ENCODE measurements around the gene DHRS12.
"Not testable (repeated sequence)": the region's sequence is repeated elsewhere in the genome, so short reads cannot be mapped to it uniquely, and the experiment has no call there.

DHRS12 gene

DNA sequence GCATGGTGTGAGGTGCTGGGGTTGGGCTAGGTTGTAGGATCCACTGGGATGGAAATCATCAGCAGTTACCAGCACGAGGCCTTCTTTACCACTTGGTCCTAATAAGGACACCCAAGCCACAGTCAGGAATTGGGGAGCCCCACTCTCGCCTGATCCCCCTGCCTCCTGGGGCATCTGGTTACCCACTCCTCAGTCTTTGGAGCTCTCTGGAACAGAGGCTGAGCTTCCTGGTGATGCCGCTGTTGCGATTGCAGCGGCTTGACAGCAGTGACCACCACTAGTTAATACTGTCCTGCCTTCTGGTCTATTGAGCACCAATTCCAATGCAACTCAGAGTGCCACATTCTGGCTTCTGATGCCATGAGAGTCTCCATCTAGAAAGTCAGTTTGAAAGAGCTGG, 27.6 kb upstream of the DHRS12 start:
- H3K27ac ChIP-seq = no peak overlapping the region
- H3K4me3 ChIP-seq = no peak overlapping the region
- no peak overlapping the region for H3K9ac ChIP-seq (ENCODE audit: insufficient read length)
- H3K36me3 ChIP-seq (ENCODE audit: insufficient read depth, low read length) = no peaks in the 10 kb centered on the region
- TF ChIP-seq FOXP2 (optimal IDR thresholded peaks at IDR 0.05; ENCODE audit: control extremely low read depth, extremely low read length, insufficient read depth) = no peak
- no peak for TF ChIP-seq EZH2 (IDR thresholded peaks at IDR 0.05)
- no peak for TF ChIP-seq POLR2AphosphoS5 (IDR thresholded peaks at IDR 0.05; ENCODE audit: borderline replicate concordance, low read depth, low read length)
- no peaks in the 10 kb centered on the region for H3K9me3 ChIP-seq (ENCODE audit: low read depth, low read length)
- DNase-seq (ENCODE audit: low read depth, low spot score) = no peak

- Histone ChIP-seq H3K9me3 (ENCODE audit: low read depth, low read length) (no peaks in the 10 kb centered on the region), H3K4me3 (no peak overlapping the region), H3K9ac (ENCODE audit: insufficient read length) (no peak overlapping the region), H3K27ac (no peak overlapping the region), H3K36me3 (ENCODE audit: insufficient read depth, low read length) (no peaks in the 10 kb centered on the region)
- DNase-seq (ENCODE audit: low read depth, low spot score) = no peak
- TF ChIP-seq FOXP2 (optimal IDR thresholded peaks at IDR 0.05; ENCODE audit: control extremely low read depth, extremely low read length, insufficient read depth) = no peak
- no peak for TF ChIP-seq EZH2 (IDR thresholded peaks at IDR 0.05)
- no peak for TF ChIP-seq POLR2AphosphoS5 (IDR thresholded peaks at IDR 0.05; ENCODE audit: borderline replicate concordance, low read depth, low read length)
These were observed 25.6 kb upstream of the DHRS12 start for GRCh38 chr13:51829568-51829899.

DNA sequence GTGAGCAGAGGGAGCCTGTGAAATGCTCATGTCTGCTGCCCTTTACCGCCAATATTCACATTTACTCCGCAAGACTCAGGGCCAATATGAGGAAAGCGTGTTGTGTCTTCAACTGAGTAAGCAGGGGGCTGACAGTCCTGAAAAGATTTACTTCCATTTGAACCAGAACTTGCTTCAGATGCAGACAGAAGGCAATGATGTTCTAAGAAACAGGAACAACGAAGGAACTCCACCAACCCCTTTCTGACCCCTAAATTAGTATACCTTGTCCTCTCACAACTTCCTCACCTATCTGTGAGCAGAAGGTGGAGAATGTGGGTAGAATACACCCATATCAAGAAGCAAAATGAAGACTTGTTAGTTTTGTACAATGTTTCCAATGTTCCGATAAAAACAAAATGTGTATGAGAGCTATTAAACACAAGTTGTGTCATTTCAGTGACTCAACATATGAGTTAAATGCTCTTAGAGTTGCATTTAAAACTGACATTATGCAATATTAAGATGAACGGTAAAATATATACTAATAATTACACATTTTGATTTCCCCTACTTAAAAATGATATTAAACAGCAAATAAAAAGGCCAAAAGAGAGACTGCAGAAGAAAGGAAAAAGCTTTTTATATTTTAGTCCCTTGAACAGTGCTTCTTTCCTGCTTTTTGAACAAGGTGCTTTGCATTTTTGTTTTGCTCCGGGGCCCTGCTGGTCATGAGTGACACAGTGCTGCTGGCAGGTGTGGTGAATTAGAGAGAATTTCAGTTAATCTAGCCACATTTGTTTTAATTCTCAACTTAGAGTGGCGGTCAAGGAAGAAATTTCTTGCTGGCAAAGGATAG, 25.0 kb upstream of the DHRS12 start:
- Histone ChIP-seq H3K9ac (ENCODE audit: insufficient read length) (no peak overlapping the region), H3K36me3 (ENCODE audit: insufficient read depth, low read length) (no peaks in the 10 kb centered on the region), H3K4me3 (no peak overlapping the region), H3K9me3 (ENCODE audit: low read depth, low read length) (no peaks in the 10 kb centered on the region), H3K27ac (no peak overlapping the region)
- no peak for TF ChIP-seq EZH2 (IDR thresholded peaks at IDR 0.05)
- no peak for TF ChIP-seq POLR2AphosphoS5 (IDR thresholded peaks at IDR 0.05; ENCODE audit: borderline replicate concordance, low read depth, low read length)
- no peak for DNase-seq (ENCODE audit: low read depth, low spot score)

DNA sequence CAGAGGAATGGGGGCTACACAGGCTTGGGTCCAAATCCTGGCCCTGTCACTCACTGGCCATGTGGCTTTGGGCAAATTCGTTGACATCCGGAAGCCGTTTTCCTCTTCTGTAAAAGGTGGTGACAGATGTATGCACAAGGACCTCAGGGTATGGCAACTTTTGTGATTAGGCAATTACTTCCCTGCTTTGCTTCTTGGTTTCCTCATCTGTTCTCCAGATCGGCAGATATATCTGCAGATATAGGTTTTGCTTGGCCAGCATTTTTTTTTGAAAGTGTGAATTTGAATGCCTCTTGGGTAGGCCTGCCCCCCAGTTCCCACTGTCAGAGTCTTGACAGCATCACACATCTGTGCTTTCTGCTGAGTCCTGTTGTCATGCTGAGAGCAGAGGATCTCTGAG, 23.3 kb upstream of the DHRS12 start:
- H3K9ac ChIP-seq (ENCODE audit: insufficient read length) = no peak overlapping the region
- no peaks in the 10 kb centered on the region for H3K9me3 ChIP-seq (ENCODE audit: low read depth, low read length)
- DNase-seq (ENCODE audit: low read depth, low spot score) = no peak
- H3K4me3 ChIP-seq = peak overlapping the region; percentile 37; the same call in 1 of the 2 replicates
- peak overlapping the region; percentile 87 for H3K27ac ChIP-seq
- H3K36me3 ChIP-seq (ENCODE audit: insufficient read depth, low read length) = no peaks in the 10 kb centered on the region
- no peak for TF ChIP-seq EZH2 (IDR thresholded peaks at IDR 0.05)
- TF ChIP-seq FOXP2 (optimal IDR thresholded peaks at IDR 0.05; ENCODE audit: control extremely low read depth, extremely low read length, insufficient read depth) = peak; percentile 56
- TF ChIP-seq POLR2AphosphoS5 (IDR thresholded peaks at IDR 0.05; ENCODE audit: borderline replicate concordance, low read depth, low read length) = peak; percentile 43; the same call in 1 of the 2 replicates

- peak overlapping the region; percentile 37; the same call in 1 of the 2 replicates for H3K4me3 ChIP-seq
- no peak for DNase-seq (ENCODE audit: low read depth, low spot score)
- H3K9ac ChIP-seq (ENCODE audit: insufficient read length) = no peak overlapping the region
- TF ChIP-seq EZH2 (IDR thresholded peaks at IDR 0.05) (no peak), POLR2AphosphoS5 (IDR thresholded peaks at IDR 0.05; ENCODE audit: borderline replicate concordance, low read depth, low read length) (no peak), FOXP2 (optimal IDR thresholded peaks at IDR 0.05; ENCODE audit: control extremely low read depth, extremely low read length, insufficient read depth) (no peak)
- peak overlapping the region; percentile 87 for H3K27ac ChIP-seq
- H3K9me3 ChIP-seq (ENCODE audit: low read depth, low read length) = no peaks in the 10 kb centered on the region
- no peaks in the 10 kb centered on the region for H3K36me3 ChIP-seq (ENCODE audit: insufficient read depth, low read length)
These were observed 22.6 kb upstream of the DHRS12 start for GRCh38 chr13:51826606-51827005.

DNA sequence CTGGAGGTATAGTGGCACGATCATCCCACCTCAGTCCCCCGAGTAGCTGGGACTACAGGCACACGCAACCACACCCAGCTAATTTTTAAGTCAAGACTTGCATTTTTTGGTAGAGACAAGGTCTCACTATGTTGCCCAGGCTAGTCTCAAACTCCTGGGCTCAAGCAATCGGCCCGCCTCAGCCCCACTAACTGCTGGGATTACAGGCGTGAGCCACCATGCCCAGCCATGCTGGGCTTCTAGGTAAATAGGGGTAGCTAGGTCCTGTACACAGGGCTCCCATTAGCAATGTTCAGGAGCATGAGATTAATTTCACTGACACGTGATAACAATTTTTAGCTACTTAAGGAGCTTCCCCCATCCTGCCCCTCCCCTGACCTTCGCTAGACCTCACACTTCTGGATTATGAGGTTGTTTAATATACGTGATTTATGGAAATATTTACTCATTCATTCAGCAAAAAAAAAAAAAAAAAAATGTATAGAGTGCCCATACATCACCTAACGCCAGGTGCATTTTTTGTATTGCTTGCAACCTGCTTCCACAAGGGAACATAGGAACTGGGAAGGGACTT, 21.8 kb upstream of the DHRS12 start:
- Histone ChIP-seq H3K27ac (no peak overlapping the region), H3K36me3 (ENCODE audit: insufficient read depth, low read length) (no peaks in the 10 kb centered on the region), H3K4me3 (no peak overlapping the region), H3K9ac (ENCODE audit: insufficient read length) (no peak overlapping the region), H3K9me3 (ENCODE audit: low read depth, low read length) (no peaks in the 10 kb centered on the region)
- no peak for TF ChIP-seq POLR2AphosphoS5 (IDR thresholded peaks at IDR 0.05; ENCODE audit: borderline replicate concordance, low read depth, low read length)
- no peak for TF ChIP-seq EZH2 (IDR thresholded peaks at IDR 0.05)
- no peak for TF ChIP-seq FOXP2 (optimal IDR thresholded peaks at IDR 0.05; ENCODE audit: control extremely low read depth, extremely low read length, insufficient read depth)
- DNase-seq (ENCODE audit: low read depth, low spot score) = no peak

DNA sequence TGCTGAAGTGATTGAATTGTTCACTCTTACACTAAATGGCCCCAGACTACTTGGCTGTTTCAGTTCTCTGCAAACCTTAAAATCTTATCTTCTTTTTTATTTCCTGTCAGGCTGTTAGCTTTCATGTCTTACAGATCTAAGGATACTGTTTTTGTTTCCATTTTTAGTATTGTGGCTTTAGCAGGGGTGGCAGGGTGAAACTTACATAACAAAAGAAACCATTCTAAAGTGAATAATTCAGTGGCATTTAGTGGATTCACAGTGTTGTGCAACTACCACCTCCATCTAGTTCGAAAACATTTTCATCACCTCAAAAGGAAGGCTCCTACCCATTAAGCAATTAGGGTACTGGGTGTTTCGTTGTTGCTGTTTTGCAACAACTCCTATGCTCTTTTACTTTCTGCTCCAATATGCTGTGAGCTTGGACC, 21.2 kb upstream of the DHRS12 start:
- Histone ChIP-seq H3K27ac (no peak overlapping the region), H3K4me3 (no peak overlapping the region)

GRCh38 chr13:51824712-51825111, 20.7 kb upstream of the DHRS12 start:
- H3K27ac ChIP-seq; DNase-seq (ENCODE audit: low read depth, low spot score); H3K36me3 ChIP-seq (ENCODE audit: insufficient read depth, low read length); H3K9ac ChIP-seq (ENCODE audit: insufficient read length); H3K4me3 ChIP-seq; H3K9me3 ChIP-seq (ENCODE audit: low read depth, low read length): not testable (repeated sequence)

More for the DNA sequence above, 21.2 kb upstream of the DHRS12 start:
- DNase-seq (ENCODE audit: low read depth, low spot score) = no peak
- TF ChIP-seq EZH2 (IDR thresholded peaks at IDR 0.05) = no peak
- no peak for TF ChIP-seq FOXP2 (optimal IDR thresholded peaks at IDR 0.05; ENCODE audit: control extremely low read depth, extremely low read length, insufficient read depth)
- no peak for TF ChIP-seq POLR2AphosphoS5 (IDR thresholded peaks at IDR 0.05; ENCODE audit: borderline replicate concordance, low read depth, low read length)
- Histone ChIP-seq H3K9ac (ENCODE audit: insufficient read length) (no peak overlapping the region), H3K36me3 (ENCODE audit: insufficient read depth, low read length) (no peaks in the 10 kb centered on the region), H3K9me3 (ENCODE audit: low read depth, low read length) (no peaks in the 10 kb centered on the region)

- DNase-seq (ENCODE audit: low read depth, low spot score) = no peak
- no peak for TF ChIP-seq POLR2AphosphoS5 (IDR thresholded peaks at IDR 0.05; ENCODE audit: borderline replicate concordance, low read depth, low read length)
- Histone ChIP-seq H3K4me3 (no peak overlapping the region), H3K27ac (no peak overlapping the region), H3K36me3 (ENCODE audit: insufficient read depth, low read length) (no peaks in the 10 kb centered on the region), H3K9me3 (ENCODE audit: low read depth, low read length) (no peaks in the 10 kb centered on the region), H3K9ac (ENCODE audit: insufficient read length) (no peak overlapping the region)
These were observed 19.9 kb upstream of the DHRS12 start for GRCh38 chr13:51823863-51824262.

Measured in SK-N-MC (cell line).